ENCODE results near the gene GPAM. TPM values are rescaled to one million over a fixed set of nuclear protein-coding genes. Genes with fewer than 3 reads are reported as not detected.

GPAM gene
- 10 to 100 TPM in 1 of 5 experiments, 1 to 10 TPM in 4; 3.7 to 11.3 (median 6.6) TPM for total RNA-seq
- polyA plus RNA-seq: 1 to 10 TPM; 2.6 to 3.3 TPM
- total RNA-seq: 14.5 reads per million, percentile 43 among the genes with 10 or more reads in this experiment

GRCh38 chr10:112183329-112184051, at the start of gene GPAM:
TSS of gene GPAM (minus strand) at chr10:112183765. CDS start at chr10:112181784, 1,981 bp downstream.
- peak; percentile 93 to 100 (median 97) for DNase-seq
- intact Hi-C loops (cut with micrococcal nuclease): loop anchor here (1.0 to 10.0 kb wide), 9 partner anchors 134 to 1991 kb away; partner anchors contain the start of genes CCDC186 (in 1 of the 2), TCF7L2 (in 1 of the 2), TDRD1 (in 1 of the 2) and VTI1A (in 1 of the 2)
- peak within 1 kb of the TSS; percentile 84 to 99 (median 94) for H3K27ac Mint-ChIP-seq
- peak within 1 kb of the TSS; percentile 87 to 98 (median 92) for H3K4me3 Mint-ChIP-seq
- H3K4me3 ChIP-seq (ENCODE audit: low read length): peak within 1 kb of the TSS; percentile 88
- POLR2A ChIA-PET: interaction anchor here (0.6 to 2.9 kb wide), 4 partner anchors 192 to 288 kb away, joined by 3 to 13 read pairs (median 7); partner anchors contain the start of genes VTI1A and ZDHHC6
- H3K36me3 ChIP-seq (ENCODE audit: control insufficient read depth in 2 of 3, insufficient read depth in 3 of 3, low read length in 3 of 3): peaks cover 0 to 7% (median 0%) of the 10 kb centered on the region in 3 experiments
- H3K4me1 ChIP-seq (ENCODE audit: control insufficient read depth in 2 of 2, insufficient read depth in 2 of 2, low read length in 2 of 2): peaks cover 7 to 8% of the 10 kb centered on the region in 2 donors
- CTCF ChIA-PET: interaction anchor here (0.7 to 1.1 kb wide), 2 partner anchors 289 to 1616 kb away, joined by 3 read pairs; partner anchors contain the start of gene SMC3
- peak within 1 kb of the TSS; percentile 75 for H3K27ac ChIP-seq (ENCODE audit: low read depth, low read length)
- H3K4me1 Mint-ChIP-seq: peaks cover 13 to 34% (median 27%) of the 10 kb centered on the region in 7 donors
- H3K27me3 ChIP-seq (ENCODE audit: control insufficient read depth in 2 of 2, insufficient read depth in 2 of 2, low read length in 2 of 2): no peaks in the 10 kb centered on the region
- ATAC-seq: peak; percentile 100
- H3K9me3 Mint-ChIP-seq: peaks cover 0 to 25% (median 6%) of the 10 kb centered on the region in 11 donors
- H3K9me3 ChIP-seq (ENCODE audit: control insufficient read depth in 2 of 3, low read length in 3 of 3): no peaks in the 10 kb centered on the region
- H3K36me3 Mint-ChIP-seq: peaks cover 0 to 16% (median 8%) of the 10 kb centered on the region in 5 donors
- peaks cover 0 to 11% (median 0%) of the 10 kb centered on the region in 5 donors for H3K27me3 Mint-ChIP-seq

- peaks cover 0 to 7% (median 0%) of the 10 kb centered on the region in 11 donors for H3K9me3 Mint-ChIP-seq
- POLR2A ChIA-PET: no interaction called here
These were observed 49.1 kb upstream of the GPAM start for GRCh38 chr10:112232670-112233069.

GRCh38 chr10:112231602-112232400, 48.2 kb upstream of the GPAM start:
- POLR2A ChIA-PET: no interaction called here
- intact Hi-C loops (cut with micrococcal nuclease): no loop called here

More at GRCh38 chr10:112232670-112233069, 49.1 kb upstream of the GPAM start:
- Histone ChIP-seq H3K4me1 (ENCODE audit: control insufficient read depth in 2 of 2, insufficient read depth in 2 of 2, low read length in 2 of 2) (no peaks in the 10 kb centered on the region), H3K27ac (ENCODE audit: low read depth, low read length) (no peak overlapping the region), H3K4me3 (ENCODE audit: low read length) (no peak overlapping the region), H3K36me3 (ENCODE audit: control insufficient read depth in 2 of 3, insufficient read depth in 3 of 3, low read length in 3 of 3) (no peaks in the 10 kb centered on the region), H3K9me3 (ENCODE audit: control insufficient read depth in 2 of 3, low read length in 3 of 3) (no peaks in the 10 kb centered on the region), H3K27me3 (ENCODE audit: control insufficient read depth in 2 of 2, insufficient read depth in 2 of 2, low read length in 2 of 2) (no peaks in the 10 kb centered on the region)
- Mint-ChIP-seq H3K27ac (no peak overlapping the region), H3K27me3 (peaks cover 4 to 27% (median 6%) of the 10 kb centered on the region in 5 donors), H3K4me1 (peaks cover 0 to 2% (median 0%) of the 10 kb centered on the region in 7 donors), H3K36me3 (no peaks in the 10 kb centered on the region), H3K4me3 (no peak overlapping the region)
- intact Hi-C loops (cut with micrococcal nuclease): no loop called here
- DNase-seq (no peak), ATAC-seq (no peak)
- CTCF ChIA-PET: no interaction called here

GRCh38 chr10:112230325-112230988, 46.9 kb upstream of the GPAM start:
- POLR2A ChIA-PET: no interaction called here
- H3K27ac ChIP-seq (ENCODE audit: low read depth, low read length): no peak overlapping the region
- DNase-seq: no peak
- intact Hi-C loops (cut with micrococcal nuclease): no loop called here
- Mint-ChIP-seq H3K4me1 (no peaks in the 10 kb centered on the region), H3K27ac (no peak overlapping the region), H3K27me3 (peaks cover 5 to 42% (median 15%) of the 10 kb centered on the region in 5 donors), H3K36me3 (no peaks in the 10 kb centered on the region), H3K9me3 (peaks cover 0 to 4% (median 0%) of the 10 kb centered on the region in 11 donors), H3K4me3 (no peak overlapping the region)
- no peaks in the 10 kb centered on the region for H3K36me3 ChIP-seq (ENCODE audit: control insufficient read depth in 2 of 3, insufficient read depth in 3 of 3, low read length in 3 of 3)
- no peaks in the 10 kb centered on the region for H3K9me3 ChIP-seq (ENCODE audit: control insufficient read depth in 2 of 3, low read length in 3 of 3)
- CTCF ChIA-PET: no interaction called here
- no peaks in the 10 kb centered on the region for H3K27me3 ChIP-seq (ENCODE audit: control insufficient read depth in 2 of 2, insufficient read depth in 2 of 2, low read length in 2 of 2)
- no peaks in the 10 kb centered on the region for H3K4me1 ChIP-seq (ENCODE audit: control insufficient read depth in 2 of 2, insufficient read depth in 2 of 2, low read length in 2 of 2)
- no peak for ATAC-seq
- H3K4me3 ChIP-seq (ENCODE audit: low read length): no peak overlapping the region

More at GRCh38 chr10:112231602-112232400, 48.2 kb upstream of the GPAM start:
- Histone ChIP-seq H3K4me3 (ENCODE audit: low read length) (no peak overlapping the region), H3K36me3 (ENCODE audit: control insufficient read depth in 2 of 3, insufficient read depth in 3 of 3, low read length in 3 of 3) (no peaks in the 10 kb centered on the region), H3K27ac (ENCODE audit: low read depth, low read length) (no peak overlapping the region), H3K4me1 (ENCODE audit: control insufficient read depth in 2 of 2, insufficient read depth in 2 of 2, low read length in 2 of 2) (no peaks in the 10 kb centered on the region), H3K27me3 (ENCODE audit: control insufficient read depth in 2 of 2, insufficient read depth in 2 of 2, low read length in 2 of 2) (no peaks in the 10 kb centered on the region), H3K9me3 (ENCODE audit: control insufficient read depth in 2 of 3, low read length in 3 of 3) (no peaks in the 10 kb centered on the region)
- Mint-ChIP-seq H3K36me3 (no peaks in the 10 kb centered on the region), H3K27ac (no peak overlapping the region), H3K27me3 (peaks cover 4 to 32% (median 5%) of the 10 kb centered on the region in 5 donors), H3K4me3 (no peak overlapping the region), H3K9me3 (peaks cover 0 to 2% (median 0%) of the 10 kb centered on the region in 11 donors), H3K4me1 (no peaks in the 10 kb centered on the region)
- ATAC-seq (no peak), DNase-seq (no peak)
- CTCF ChIA-PET: no interaction called here

GRCh38 chr10:112229901-112230300, 46.3 kb upstream of the GPAM start:
- Mint-ChIP-seq H3K27ac (no peak overlapping the region), H3K27me3 (peaks cover 5 to 44% (median 16%) of the 10 kb centered on the region in 5 donors), H3K4me1 (no peaks in the 10 kb centered on the region), H3K36me3 (no peaks in the 10 kb centered on the region), H3K4me3 (no peak overlapping the region), H3K9me3 (peaks cover 0 to 4% (median 0%) of the 10 kb centered on the region in 11 donors)
- Histone ChIP-seq H3K27me3 (ENCODE audit: control insufficient read depth in 2 of 2, insufficient read depth in 2 of 2, low read length in 2 of 2) (no peaks in the 10 kb centered on the region), H3K36me3 (ENCODE audit: control insufficient read depth in 2 of 3, insufficient read depth in 3 of 3, low read length in 3 of 3) (no peaks in the 10 kb centered on the region), H3K27ac (ENCODE audit: low read depth, low read length) (no peak overlapping the region), H3K4me1 (ENCODE audit: control insufficient read depth in 2 of 2, insufficient read depth in 2 of 2, low read length in 2 of 2) (no peaks in the 10 kb centered on the region), H3K9me3 (ENCODE audit: control insufficient read depth in 2 of 3, low read length in 3 of 3) (no peaks in the 10 kb centered on the region), H3K4me3 (ENCODE audit: low read length) (no peak overlapping the region)
- DNase-seq (no peak), ATAC-seq (no peak)
- intact Hi-C loops (cut with micrococcal nuclease): no loop called here
- POLR2A ChIA-PET: no interaction called here
- CTCF ChIA-PET: no interaction called here

GRCh38 chr10:112229096-112229495, 45.5 kb upstream of the GPAM start:
- no peaks in the 10 kb centered on the region for H3K4me1 Mint-ChIP-seq
- Histone ChIP-seq H3K9me3 (ENCODE audit: control insufficient read depth in 2 of 3, low read length in 3 of 3) (no peaks in the 10 kb centered on the region), H3K27ac (ENCODE audit: low read depth, low read length) (no peak overlapping the region), H3K4me3 (ENCODE audit: low read length) (no peak overlapping the region), H3K36me3 (ENCODE audit: control insufficient read depth in 2 of 3, insufficient read depth in 3 of 3, low read length in 3 of 3) (no peaks in the 10 kb centered on the region), H3K4me1 (ENCODE audit: control insufficient read depth in 2 of 2, insufficient read depth in 2 of 2, low read length in 2 of 2) (no peaks in the 10 kb centered on the region), H3K27me3 (ENCODE audit: control insufficient read depth in 2 of 2, insufficient read depth in 2 of 2, low read length in 2 of 2) (no peaks in the 10 kb centered on the region)
- H3K4me3 Mint-ChIP-seq: no peak overlapping the region
- intact Hi-C loops (cut with micrococcal nuclease): no loop called here
- no peak for DNase-seq
- H3K36me3 Mint-ChIP-seq: no peaks in the 10 kb centered on the region
- no peak for ATAC-seq
- ChIA-PET POLR2A (no interaction called here), CTCF (no interaction called here)
- peaks cover 5 to 40% (median 16%) of the 10 kb centered on the region in 5 donors for H3K27me3 Mint-ChIP-seq
- H3K9me3 Mint-ChIP-seq: peaks cover 0 to 4% (median 0%) of the 10 kb centered on the region in 11 donors
- H3K27ac Mint-ChIP-seq: no peak overlapping the region

All from naive thymus-derived CD4-positive, alpha-beta T cell (primary cell).